ENCODE data around the gene USP26.
"Not testable (repeated sequence)": the region's sequence is repeated elsewhere in the genome, so short reads cannot be mapped to it uniquely, and the experiment has no call there.

The USP26 gene

GRCh38 chrX:132984058-132984650, 112.8 kb downstream of the USP26 start:
- TF ChIP-seq CTCF (IDR thresholded peaks at IDR 0.05; ENCODE audit: low read depth, low read length) = no peak
- no peak overlapping the region for H3K4me3 ChIP-seq (ENCODE audit: low read depth, low read length)

GRCh38 chrX:132983496-132983895, 113.4 kb downstream of the USP26 start:
- no peak for TF ChIP-seq CTCF (IDR thresholded peaks at IDR 0.05; ENCODE audit: low read depth, low read length)
- H3K4me3 ChIP-seq (ENCODE audit: low read depth, low read length) = no peak overlapping the region

- not testable (repeated sequence) for H3K4me3 ChIP-seq (ENCODE audit: low read depth, low read length)
Measured at GRCh38 chrX:132980035-132980434, 116.9 kb downstream of the USP26 start.

Measured in WI38 (cell line).